Activated CD4-positive, alpha-beta T cell treated with anti-CD3 and anti-CD28 coated beads, Interleukin-2, amount 10 ng/mL, durations not matched to agents 7 days and 5 days (primary cell): ENCODE measurements around the gene ROPN1. TPM values are rescaled to one million over a fixed set of nuclear protein-coding genes. Genes with fewer than 3 reads are reported as not detected.
A peak's percentile ranks its signal among the peaks of the same experiment; 100 is the strongest.

Source experiments
- CTCF ChIA-PET: fragments of 350-600 bp; sonication (Branson Sonifier 250); formaldehyde crosslinking; loops from one replicate; lab custom pipeline; 2021; ENCODE audit warnings: antibody characterized with exemption; lab: Charles Lee
- POLR2A ChIA-PET: fragments of 350-600 bp; sonication (Branson Sonifier 250); formaldehyde crosslinking; loops from one replicate; lab custom pipeline; 2021; ENCODE audit warnings: antibody characterized with exemption; lab: Charles Lee
- DNase-seq: peaks from one replicate; pipeline ENCODE4 v3.0.0-alpha.2; 2020
- H3K27ac Mint-ChIP-seq: one replicate; pipeline ENCODE4 v1.8.0; 2021; ENCODE audit warnings: mild to moderate bottlenecking, moderate library complexity, mixed read lengths
- H3K27me3 Mint-ChIP-seq: one replicate; pipeline ENCODE4 v1.8.0; 2021; ENCODE audit warnings: mixed read lengths
- H3K36me3 Mint-ChIP-seq: one replicate; pipeline ENCODE4 v1.8.0; 2021; ENCODE audit warnings: low read depth, mixed read lengths
- H3K4me1 Mint-ChIP-seq: one replicate; pipeline ENCODE4 v1.8.0; 2021; ENCODE audit warnings: mixed read lengths
- H3K4me3 Mint-ChIP-seq: one replicate; pipeline ENCODE4 v1.8.0; 2021; ENCODE audit warnings: mild to moderate bottlenecking, moderate library complexity, mixed read lengths
- H3K9me3 Mint-ChIP-seq: one replicate; pipeline ENCODE4 v1.8.0; 2021; ENCODE audit warnings: mixed read lengths
- total RNA-seq, 2 experiments: library from RNA; stranded (reverse); gene quantifications; one replicate each; pipeline ENCODE4 v1.2.3, GENCODE V29; 2021

ROPN1 gene
- total RNA-seq, 2 experiments from 2014 or later, result not detected

- Mint-ChIP-seq H3K27ac (peak within 1 kb of the TSS; percentile 97), H3K27me3 (peaks cover 28% of the 10 kb centered on the region), H3K36me3 (peaks cover 3% of the 10 kb centered on the region), H3K9me3 (no peaks in the 10 kb centered on the region), H3K4me1 (peaks cover 26% of the 10 kb centered on the region), H3K4me3 (peak within 1 kb of the TSS; percentile 93)
- peak; percentile 84 for DNase-seq
- ChIA-PET POLR2A (no interaction called here), CTCF (interaction anchor here (1.0 to 1.2 kb wide), 2 partner anchors 11 to 22 kb away, joined by 3 to 4 read pairs; no protein-coding TSS in a partner anchor)
These were observed 31.0 kb downstream of the ROPN1 start, which contains the start of gene CCDC14 for GRCh38 chr3:123960781-123961507. Gene CCDC14, minus strand, starts transcription at chr3:123961229. Its CDS starts 56 bp downstream, at chr3:123961173.

- no peaks in the 10 kb centered on the region for H3K9me3 Mint-ChIP-seq
- DNase-seq, result no peak
These were observed 38.2 kb downstream of the ROPN1 start for GRCh38 chr3:123953735-123954134.

GRCh38 chr3:123952844-123953520, 38.9 kb downstream of the ROPN1 start:
- H3K9me3 Mint-ChIP-seq, result no peaks in the 10 kb centered on the region
- no peak overlapping the region for H3K27ac Mint-ChIP-seq
- peaks cover 3% of the 10 kb centered on the region for H3K4me1 Mint-ChIP-seq
- ChIA-PET POLR2A (no interaction called here), CTCF (interaction anchor here (0.5 kb wide), 1 partner anchor 164 kb away, joined by 3 read pairs; no protein-coding TSS in a partner anchor)
- H3K27me3 Mint-ChIP-seq, result no peaks in the 10 kb centered on the region
- peaks cover 28% of the 10 kb centered on the region for H3K36me3 Mint-ChIP-seq
- no peak for DNase-seq
- no peak overlapping the region for H3K4me3 Mint-ChIP-seq

More at GRCh38 chr3:123953735-123954134, 38.2 kb downstream of the ROPN1 start:
- H3K36me3 Mint-ChIP-seq, result peaks cover 28% of the 10 kb centered on the region
- ChIA-PET CTCF (interaction anchor here (0.5 kb wide), 1 partner anchor 163 kb away, joined by 3 read pairs; no protein-coding TSS in a partner anchor), POLR2A (no interaction called here)
- H3K27ac Mint-ChIP-seq, result no peak overlapping the region
- no peak overlapping the region for H3K4me3 Mint-ChIP-seq
- peaks cover 10% of the 10 kb centered on the region for H3K4me1 Mint-ChIP-seq
- H3K27me3 Mint-ChIP-seq, result no peaks in the 10 kb centered on the region

DNA sequence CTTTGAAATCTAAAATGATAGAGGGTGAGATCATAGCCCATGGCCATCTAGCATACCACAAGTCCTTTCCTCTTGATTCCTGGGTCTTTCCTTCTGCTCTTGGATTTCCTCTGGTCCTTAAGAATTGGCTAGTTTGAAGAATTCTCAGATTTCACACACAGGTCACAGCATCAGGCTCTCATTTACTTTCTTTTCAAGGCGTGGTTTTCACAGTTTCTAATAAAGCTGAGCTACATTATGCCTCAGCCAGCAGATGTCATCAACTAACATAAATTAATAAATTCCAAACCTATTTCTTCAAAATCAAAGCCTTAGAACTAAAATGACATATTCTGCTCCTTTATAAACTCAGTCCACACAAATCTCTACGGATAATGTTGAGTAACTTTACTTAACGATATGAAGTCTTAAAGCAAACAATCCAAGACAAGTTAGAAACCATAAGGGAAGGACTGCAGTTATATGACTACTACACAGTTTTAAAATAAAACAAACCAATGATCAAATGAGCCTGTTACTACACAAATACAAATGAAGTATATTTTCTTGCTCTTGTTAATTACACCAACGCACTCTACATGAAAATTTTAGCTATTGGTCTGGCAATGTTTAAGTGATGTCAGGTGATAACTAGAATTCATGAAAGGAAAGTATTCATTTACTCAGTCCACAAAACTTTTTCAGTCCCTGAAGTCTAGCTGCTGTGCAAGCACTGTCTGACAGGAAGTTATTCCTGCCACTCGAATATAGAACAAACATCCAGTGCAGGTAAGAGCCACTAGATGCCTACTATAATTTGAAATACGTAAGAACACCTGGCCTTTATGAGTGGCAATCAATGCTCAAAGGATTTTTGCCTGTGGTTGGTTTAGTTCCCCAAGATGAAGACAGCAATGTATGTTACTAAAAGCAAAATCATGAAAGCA, 40.1 kb downstream of the ROPN1 start:
- DNase-seq, result no peak
- H3K27me3 Mint-ChIP-seq, result no peaks in the 10 kb centered on the region
- no peaks in the 10 kb centered on the region for H3K9me3 Mint-ChIP-seq
- H3K27ac Mint-ChIP-seq, result no peak overlapping the region
- no peak overlapping the region for H3K4me3 Mint-ChIP-seq
- peaks cover 32% of the 10 kb centered on the region for H3K36me3 Mint-ChIP-seq
- CTCF ChIA-PET, result no interaction called here
- H3K4me1 Mint-ChIP-seq, result no peaks in the 10 kb centered on the region
- POLR2A ChIA-PET, result no interaction called here

DNA sequence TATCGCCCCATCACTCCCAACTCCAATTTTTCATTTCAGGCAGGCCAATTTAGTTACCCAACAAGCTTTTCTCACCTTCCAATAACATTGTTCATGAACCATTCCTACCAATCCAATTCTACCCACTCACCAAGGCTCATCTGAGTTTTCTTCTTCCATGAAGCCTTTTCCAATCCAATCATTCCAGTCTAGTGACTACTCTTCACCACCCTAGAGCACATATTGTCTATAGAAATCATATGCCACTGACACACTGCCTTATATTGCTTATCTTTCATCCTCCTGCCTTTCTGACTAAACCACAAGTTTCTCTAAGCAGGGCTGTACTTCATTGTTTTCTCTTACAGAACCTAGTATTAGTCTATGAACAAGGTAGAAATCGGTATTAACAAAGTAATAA, 42.3 kb downstream of the ROPN1 start:
- Mint-ChIP-seq H3K4me1 (no peaks in the 10 kb centered on the region), H3K9me3 (no peaks in the 10 kb centered on the region), H3K27me3 (no peaks in the 10 kb centered on the region), H3K36me3 (peaks cover 32% of the 10 kb centered on the region), H3K4me3 (no peak overlapping the region), H3K27ac (no peak overlapping the region)
- CTCF ChIA-PET, result interaction anchor here (1.6 kb wide), 1 partner anchor 11 kb away, joined by 4 read pairs; the partner anchor contains the start of gene CCDC14
- no peak for DNase-seq
- POLR2A ChIA-PET, result no interaction called here

- DNase-seq, result no peak
- no peak overlapping the region for H3K27ac Mint-ChIP-seq
- H3K36me3 Mint-ChIP-seq, result peaks cover 37% of the 10 kb centered on the region
- no peaks in the 10 kb centered on the region for H3K9me3 Mint-ChIP-seq
- H3K27me3 Mint-ChIP-seq, result no peaks in the 10 kb centered on the region
- no peaks in the 10 kb centered on the region for H3K4me1 Mint-ChIP-seq
- CTCF ChIA-PET, result no interaction called here
- H3K4me3 Mint-ChIP-seq, result no peak overlapping the region
- POLR2A ChIA-PET, result no interaction called here
These were observed 43.5 kb downstream of the ROPN1 start for GRCh38 chr3:123948449-123948848.

GRCh38 chr3:123947482-123947881, 44.4 kb downstream of the ROPN1 start:
- ChIA-PET POLR2A (no interaction called here), CTCF (no interaction called here)
- Mint-ChIP-seq H3K27me3 (no peaks in the 10 kb centered on the region), H3K4me3 (no peak overlapping the region), H3K27ac (no peak overlapping the region), H3K36me3 (peaks cover 35% of the 10 kb centered on the region), H3K9me3 (no peaks in the 10 kb centered on the region), H3K4me1 (no peaks in the 10 kb centered on the region)
- no peak for DNase-seq

DNA sequence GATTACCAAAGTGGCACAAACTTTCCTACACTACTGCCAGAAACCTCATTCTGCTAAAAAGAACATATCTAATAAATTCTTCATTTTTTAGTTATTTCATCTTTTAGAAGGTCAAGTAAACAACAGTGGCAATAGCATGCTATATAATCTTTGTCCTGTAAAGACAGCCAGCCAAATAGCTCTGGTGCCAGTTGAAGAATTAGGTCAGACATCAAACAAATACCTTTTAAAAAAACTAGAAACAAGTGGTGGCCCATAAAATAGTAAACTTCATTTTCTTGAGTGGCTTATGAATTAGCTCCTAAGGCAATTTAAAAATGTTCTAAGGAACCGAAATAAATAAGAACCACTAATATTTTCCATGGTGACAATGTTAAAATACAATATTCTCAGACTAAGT, 50.4 kb downstream of the ROPN1 start:
- DNase-seq, result no peak
- peaks cover 34% of the 10 kb centered on the region for H3K36me3 Mint-ChIP-seq
- H3K4me1 Mint-ChIP-seq, result no peaks in the 10 kb centered on the region
- ChIA-PET CTCF (interaction anchor here (1.5 kb wide), 1 partner anchor 13 kb away, joined by 3 read pairs; no protein-coding TSS in a partner anchor), POLR2A (no interaction called here)
- no peaks in the 10 kb centered on the region for H3K27me3 Mint-ChIP-seq
- H3K27ac Mint-ChIP-seq, result no peak overlapping the region
- no peaks in the 10 kb centered on the region for H3K9me3 Mint-ChIP-seq
- no peak overlapping the region for H3K4me3 Mint-ChIP-seq

GRCh38 chr3:123941121-123941520, 50.8 kb downstream of the ROPN1 start:
- Mint-ChIP-seq H3K36me3 (peaks cover 32% of the 10 kb centered on the region), H3K4me3 (no peak overlapping the region), H3K27me3 (no peaks in the 10 kb centered on the region), H3K27ac (no peak overlapping the region), H3K4me1 (no peaks in the 10 kb centered on the region), H3K9me3 (no peaks in the 10 kb centered on the region)
- POLR2A ChIA-PET, result no interaction called here
- no peak for DNase-seq
- CTCF ChIA-PET, result no interaction called here

GRCh38 chr3:123939706-123940105, 52.2 kb downstream of the ROPN1 start:
- Mint-ChIP-seq H3K36me3 (peaks cover 29% of the 10 kb centered on the region), H3K4me1 (no peaks in the 10 kb centered on the region), H3K9me3 (no peaks in the 10 kb centered on the region), H3K27ac (no peak overlapping the region), H3K4me3 (no peak overlapping the region), H3K27me3 (no peaks in the 10 kb centered on the region)
- ChIA-PET POLR2A (no interaction called here), CTCF (interaction anchor here (1.4 kb wide), 1 partner anchor 94 kb away, joined by 3 read pairs; the partner anchor contains the start of gene KALRN)
- no peak for DNase-seq

GRCh38 chr3:123936400-123936799, 55.5 kb downstream of the ROPN1 start:
- no peak for DNase-seq
- H3K27ac Mint-ChIP-seq, result no peak overlapping the region
- H3K9me3 Mint-ChIP-seq, result no peaks in the 10 kb centered on the region
- peaks cover 21% of the 10 kb centered on the region for H3K36me3 Mint-ChIP-seq
- no peak overlapping the region for H3K4me3 Mint-ChIP-seq
- no peaks in the 10 kb centered on the region for H3K4me1 Mint-ChIP-seq
- POLR2A ChIA-PET, result no interaction called here
- no peaks in the 10 kb centered on the region for H3K27me3 Mint-ChIP-seq
- CTCF ChIA-PET, result no interaction called here

DNA sequence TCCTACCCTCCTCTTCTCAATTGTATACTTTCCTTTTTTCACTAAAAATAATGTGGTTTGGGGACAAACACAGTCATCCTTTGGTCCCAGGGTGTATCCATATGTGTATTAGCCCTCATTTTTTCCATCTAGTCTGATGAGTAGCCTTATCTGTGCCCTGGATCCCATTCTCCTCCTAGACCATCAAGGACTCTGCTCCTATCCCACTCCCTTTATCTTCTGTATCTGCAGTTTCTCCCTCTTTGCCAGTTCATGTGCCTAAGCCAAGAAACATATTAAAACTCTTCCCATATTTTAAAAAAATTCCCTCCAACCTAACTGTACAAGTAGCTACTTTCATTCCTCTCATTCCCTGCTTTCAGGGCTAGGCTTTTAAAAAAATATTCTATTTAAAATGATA, 56.1 kb downstream of the ROPN1 start:
- ChIA-PET POLR2A (no interaction called here), CTCF (no interaction called here)
- no peaks in the 10 kb centered on the region for H3K9me3 Mint-ChIP-seq
- H3K27me3 Mint-ChIP-seq, result no peaks in the 10 kb centered on the region
- peaks cover 23% of the 10 kb centered on the region for H3K36me3 Mint-ChIP-seq
- no peak overlapping the region for H3K27ac Mint-ChIP-seq
- H3K4me3 Mint-ChIP-seq, result no peak overlapping the region
- H3K4me1 Mint-ChIP-seq, result no peaks in the 10 kb centered on the region
- no peak for DNase-seq
